H1 (cell line): Measurements from ENCODE around the gene SRXN1. TPM values are rescaled to one million over a fixed set of nuclear protein-coding genes. Genes with fewer than 3 reads are reported as not detected.

Experiments
- CTCF ChIA-PET: fragments of 300-600 bp; sonication (Branson Sonifier 250); formaldehyde crosslinking; loops from one replicate; lab custom pipeline; 2021; ENCODE audit not compliant: partially characterized antibody; lab: Charles Lee
- POLR2A ChIA-PET: fragments of 300-600 bp; sonication (Branson Sonifier 250); formaldehyde crosslinking; loops from one replicate; lab custom pipeline; 2021; ENCODE audit warnings: inconsistent platforms; ENCODE audit not compliant: partially characterized antibody; lab: Charles Lee
- DNase-seq, 2 experiments: peaks; one replicate each; pipeline versions ENCODE4 v3.0.0 to v3.0.0-alpha.2; 2010 to 2022; ENCODE audit warnings: low spot score in 2 of 2, low read depth in 1 of 2, mixed read lengths in 1 of 2
- FAIRE-seq: peaks from 2 replicates; lab custom pipeline; 2011; peaks lifted over from hg19 to GRCh38; lab: Jason Lieb, UNC
- H2AFZ ChIP-seq: 2 replicates; pipeline ENCODE4 v1.8.1; 2012; ENCODE audit warnings: low read length, inconsistent platforms
- H2AK5ac ChIP-seq: 2 replicates; pipeline ENCODE4 v1.6.1; 2013; ENCODE audit warnings: low read depth, low read length
- H2BK120ac ChIP-seq: replicated peaks from 2 replicates; pipeline ENCODE3; 2013; ENCODE audit warnings: low read depth, low read length, inconsistent platforms
- H2BK12ac ChIP-seq: 2 replicates; pipeline ENCODE4 v1.6.1; 2013; ENCODE audit warnings: low read depth, low read length
- H2BK15ac ChIP-seq: 2 replicates; pipeline ENCODE4 v1.6.1; 2013; ENCODE audit warnings: low read length
- H2BK20ac ChIP-seq: 2 replicates; pipeline ENCODE4 v1.6.1; 2013; ENCODE audit warnings: low read length
- H2BK5ac ChIP-seq: 2 replicates; pipeline ENCODE4 v1.6.1; 2013; ENCODE audit warnings: low read depth, low read length
- H3K14ac ChIP-seq: 2 replicates; pipeline ENCODE4 v1.6.1; 2013; ENCODE audit warnings: inconsistent platforms; ENCODE audit not compliant: insufficient read length
- H3K18ac ChIP-seq: 2 replicates; pipeline ENCODE4 v1.6.1; 2013; ENCODE audit warnings: low read length; ENCODE audit errors: extremely low read depth
- H3K23ac ChIP-seq: 2 replicates; pipeline ENCODE4 v1.6.1; 2013; ENCODE audit warnings: inconsistent platforms; ENCODE audit not compliant: insufficient read length
- H3K23me2 ChIP-seq: 2 replicates; pipeline ENCODE4 v1.6.1; 2013; ENCODE audit warnings: low read depth, low read length
- H3K27ac ChIP-seq: 2 replicates; pipeline ENCODE4 v1.6.1; 2011; ENCODE audit warnings: low read depth, low read length, inconsistent platforms
- H3K27me3 ChIP-seq, 4 experiments: replicated peaks in 1 of 4; 1 replicate in 1 of 4; 2 replicates in 3 of 4; pipeline versions ENCODE4 v1.6.1 to v1.8.1; 2011 to 2013; ENCODE audit warnings: low read length in 3 of 4, mild to moderate bottlenecking in 3 of 4, inconsistent platforms in 2 of 4, mixed read lengths in 2 of 4, moderate library complexity in 1 of 4; ENCODE audit not compliant: control insufficient read depth in 3 of 4, insufficient read depth in 3 of 4; ENCODE audit errors: extremely low read depth in 1 of 4
- H3K36me3 ChIP-seq, 4 experiments: 2 replicates each; pipeline versions ENCODE4 v1.6.1 to v1.8.1; 2011 to 2013; ENCODE audit warnings: mild to moderate bottlenecking in 4 of 4, low read length in 3 of 4, moderate library complexity in 2 of 4, control low read depth in 1 of 4, inconsistent platforms in 1 of 4; ENCODE audit not compliant: insufficient read depth in 4 of 4, control insufficient read depth in 2 of 4
- H3K4ac ChIP-seq: replicated peaks from 2 replicates; pipeline ENCODE3; 2013; ENCODE audit warnings: low read length, low read depth, mixed read lengths, inconsistent platforms; ENCODE audit not compliant: insufficient read length
- H3K4me1 ChIP-seq, 4 experiments: replicated peaks in 1 of 4; 1 replicate in 1 of 4; 2 replicates in 3 of 4; pipeline versions ENCODE4 v1.6.1 to v1.8.1; 2011 to 2013; ENCODE audit warnings: low read length in 3 of 4, inconsistent platforms in 2 of 4, mixed read lengths in 1 of 4; ENCODE audit not compliant: insufficient read depth in 4 of 4, control insufficient read depth in 3 of 4
- H3K4me2 ChIP-seq, 2 experiments: 2 replicates each; pipeline versions ENCODE4 v1.6.1 to v1.8.1; 2011 to 2013; ENCODE audit warnings: low read depth in 2 of 2, low read length in 2 of 2, control low read depth in 1 of 2, inconsistent platforms in 1 of 2, mild to moderate bottlenecking in 1 of 2; ENCODE audit not compliant: insufficient read depth in 1 of 2
- H3K4me3 ChIP-seq, 4 experiments: fragments of 200-600, 300-600 bp in 1 of 4; sonication (generic), shearing (Covaris generic), sonication (Bioruptor Twin) in 1 of 4; 2 replicates each; pipeline versions ENCODE4 v1.5.1 to v1.8.1; 2011 to 2016; ENCODE audit warnings: low read length in 4 of 4, low read depth in 3 of 4, control low read depth in 2 of 4, inconsistent platforms in 2 of 4, mild to moderate bottlenecking in 2 of 4, mixed read lengths in 1 of 4, moderate library complexity in 1 of 4; ENCODE audit not compliant: insufficient read depth in 2 of 4; ENCODE audit errors: extremely low read depth in 1 of 4
- H3K56ac ChIP-seq: replicated peaks from 2 replicates; pipeline ENCODE3; 2013; ENCODE audit warnings: low read depth, mild to moderate bottlenecking, mixed read lengths, low read length, inconsistent platforms; ENCODE audit not compliant: insufficient read length
- H3K79me1 ChIP-seq: 2 replicates; pipeline ENCODE4 v1.6.1; 2013; ENCODE audit warnings: low read depth, low read length, control low read depth
- H3K79me2 ChIP-seq, 2 experiments: 2 replicates each; pipeline versions ENCODE4 v1.6.1 to v1.8.1; 2012 to 2013; ENCODE audit warnings: low read length in 2 of 2, mild to moderate bottlenecking in 2 of 2, inconsistent platforms in 1 of 2; ENCODE audit not compliant: insufficient read depth in 2 of 2, control insufficient read depth in 1 of 2
- H3K9ac ChIP-seq, 4 experiments: replicated peaks in 1 of 4; 1 replicate in 1 of 4; 2 replicates in 3 of 4; pipeline versions ENCODE4 v1.6.1 to v1.8.1; 2011 to 2013; ENCODE audit warnings: low read depth in 3 of 4, low read length in 3 of 4, control low read depth in 2 of 4, mild to moderate bottlenecking in 2 of 4, moderate library complexity in 2 of 4, inconsistent platforms in 1 of 4; ENCODE audit errors: extremely low read depth in 1 of 4
- H3K9me3 ChIP-seq, 2 experiments: 2 replicates each; pipeline versions ENCODE4 v1.6.1 to v1.8.1; 2012 to 2013; ENCODE audit warnings: mild to moderate bottlenecking in 2 of 2, moderate library complexity in 2 of 2, control low read depth in 1 of 2, inconsistent platforms in 1 of 2, low read depth in 1 of 2, low read length in 1 of 2, mixed read lengths in 1 of 2; ENCODE audit not compliant: insufficient read depth in 2 of 2
- H4K20me1 ChIP-seq, 2 experiments: replicated peaks in 1 of 2; 2 replicates each; pipeline versions ENCODE3 to v1.8.1; 2011 to 2013; ENCODE audit warnings: inconsistent platforms in 2 of 2, low read length in 2 of 2, mild to moderate bottlenecking in 1 of 2; ENCODE audit not compliant: insufficient read depth in 2 of 2, control insufficient read depth in 1 of 2
- H4K5ac ChIP-seq: 2 replicates; pipeline ENCODE4 v1.6.1; 2013; ENCODE audit warnings: low read length, low read depth, mixed read lengths, inconsistent platforms; ENCODE audit not compliant: insufficient read length
- H4K8ac ChIP-seq: 2 replicates; pipeline ENCODE4 v1.8.0; 2013; ENCODE audit warnings: mild to moderate bottlenecking, moderate library complexity, low read length, inconsistent platforms; ENCODE audit not compliant: insufficient read depth; ENCODE audit errors: extremely low read depth
- H4K91ac ChIP-seq: replicated peaks from 2 replicates; pipeline ENCODE3; 2013; ENCODE audit warnings: low read length, mixed read lengths, inconsistent platforms; ENCODE audit not compliant: insufficient read length
- JUN ChIP-seq: IDR thresholded peaks from 2 replicates; pipeline ENCODE4 v1.6.1; 2011; ENCODE audit warnings: low read depth, mild to moderate bottlenecking, improper control_type of control experiment, low read length
- WGBS, 2 experiments: shearing (Covaris generic) in 1 of 2; methylation state at CpG; one replicate each; pipeline versions ENCODE4 v1.1.6 to v1.1.7; 2013 to 2015; ENCODE audit warnings: low lambda C conversion rate in 2 of 2, mixed read lengths in 2 of 2, inconsistent platforms in 1 of 2, low coverage in 1 of 2, missing lambda C conversion rate in 1 of 2; ENCODE audit not compliant: insufficient replicate concordance in 2 of 2, insufficient coverage in 1 of 2, insufficient read length in 1 of 2; ENCODE audit errors: extremely low coverage in 1 of 2, missing lambda C conversion rate in 1 of 2; 5-methylcytosine and 5-hydroxymethylcytosine counted together
- polyA plus RNA-seq, 7 experiments: library from polyadenylated mRNA; depleted of rRNA in 3 of 7; stranded (reverse) in 5 of 7; unstranded in 2 of 7; fragments of >200 nt in 5 of 7; fragments of 200-250 nt in 2 of 7; gene quantifications; 1 replicate in 5 of 7; 2 replicates in 1 of 7; 4 replicates in 1 of 7; pipeline versions ENCODE4 v1.2.1 to v1.2.3, GENCODE V29; 2011 to 2013; ENCODE audit warnings: missing spikeins in 2 of 7, mixed read lengths in 2 of 7
- total RNA-seq: library from RNA; stranded (reverse); fragmentation: NEBNext Ultra II Directional; extraction: Animal tissue kit (Norgen Biotek cat#: 25700); gene quantifications from 2 replicates; pipeline ENCODE4 v1.2.1, GENCODE V29; 2021

Gene SRXN1
- total and polyA plus RNA-seq, 2 of the 8 experiments (the other 6 are each of a cell fraction or from before 2014, with no cell fraction given) = 12.2 to 15.8 TPM

- Histone ChIP-seq H3K79me1 (no peaks in the 10 kb centered on the region), H2AFZ (no peak overlapping the region), H3K79me2 (no peaks in the 10 kb centered on the region), H2BK15ac (no peak overlapping the region), H3K36me3 (no peaks in the 10 kb centered on the region), H4K20me1 (no peaks in the 10 kb centered on the region), H3K4ac (no peak overlapping the region), H3K4me2 (no peak overlapping the region), H2BK120ac (no peak overlapping the region), H2BK20ac (no peak overlapping the region), H4K91ac (no peak overlapping the region), H3K56ac (no peak overlapping the region), H3K27ac (no peak overlapping the region), H3K18ac (no peak overlapping the region), H2AK5ac (no peak overlapping the region), H3K9ac (no peak overlapping the region), H3K4me3 (no peak overlapping the region), H4K5ac (no peak overlapping the region), H3K23ac (no peak overlapping the region), H3K27me3 (no peaks in the 10 kb centered on the region), H3K23me2 (peaks cover 1% of the 10 kb centered on the region; the same call in 1 of the 2 replicates), H4K8ac (no peak overlapping the region), H3K4me1 (peaks cover 7 to 15% (median 10%) of the 10 kb centered on the region in 4 experiments), H2BK5ac (no peak overlapping the region), H3K14ac (no peak overlapping the region), H3K9me3 (no peaks in the 10 kb centered on the region), H2BK12ac (no peak overlapping the region)
- 81% methylated on average over 2 of the region's 2 CpGs; no CpG with 5 or more reads in 1 of the 2 experiments for WGBS, 2 experiments
- ChIA-PET POLR2A (no interaction called here), CTCF (interaction anchor here (0.7 to 1.8 kb wide), 5 partner anchors 10 to 44 kb away, joined by 3 to 6 read pairs (median 3); partner anchors contain the start of gene SCRT2)
- TF ChIP-seq JUN = no peak
- FAIRE-seq (no peak), DNase-seq (no peak)
These were observed 42.3 kb upstream of the SRXN1 start for GRCh38 chr20:695165-695866.
